DMS79 (cell line): ENCODE measurements around the gene SPTBN1.

Experiments used
- DNase-seq: peaks from one replicate; lab custom pipeline; 2025; lab: John Stamatoyannopoulos, UW

SPTBN1 gene

GRCh38 chr2:54656863-54657262 is 200.7 kb downstream of the SPTBN1 start:
- no peak for DNase-seq

GRCh38 chr2:54657664-54658083 is 201.5 kb downstream of the SPTBN1 start:
- DNase-seq = no peak

- no peak for DNase-seq
Measured at GRCh38 chr2:54658564-54659071, 202.5 kb downstream of the SPTBN1 start.

GRCh38 chr2:54659527-54659926 is 203.4 kb downstream of the SPTBN1 start:
- DNase-seq = no peak

- DNase-seq = no peak
Measured at GRCh38 chr2:54660752-54661151, 204.6 kb downstream of the SPTBN1 start.

- no peak for DNase-seq
Measured at GRCh38 chr2:54663424-54664030, 207.4 kb downstream of the SPTBN1 start.

GRCh38 chr2:54664238-54664786 is 208.2 kb downstream of the SPTBN1 start:
- no peak for DNase-seq

GRCh38 chr2:54665436-54665856 is 209.3 kb downstream of the SPTBN1 start:
- DNase-seq = no peak

GRCh38 chr2:54666131-54666633 is 210.1 kb downstream of the SPTBN1 start:
- DNase-seq = no peak

GRCh38 chr2:54666634-54667265 is 210.6 kb downstream of the SPTBN1 start:
- no peak for DNase-seq

GRCh38 chr2:54667266-54667639 is 211.1 kb downstream of the SPTBN1 start:
- DNase-seq = no peak

- DNase-seq = no peak
Measured at GRCh38 chr2:54667726-54668650, 211.9 kb downstream of the SPTBN1 start.

- no peak for DNase-seq
Measured at GRCh38 chr2:54668711-54669110, 212.6 kb downstream of the SPTBN1 start.

GRCh38 chr2:54669677-54670484 is 213.8 kb downstream of the SPTBN1 start:
- no peak for DNase-seq

GRCh38 chr2:54670485-54671009 is 214.4 kb downstream of the SPTBN1 start:
- no peak for DNase-seq

- no peak for DNase-seq
Measured at GRCh38 chr2:54671010-54671409, 214.9 kb downstream of the SPTBN1 start.

- DNase-seq = no peak
Measured at GRCh38 chr2:54671875-54672589, 215.9 kb downstream of the SPTBN1 start.

GRCh38 chr2:54672590-54673456 is 216.7 kb downstream of the SPTBN1 start:
- DNase-seq = no peak

- no peak for DNase-seq
Measured at GRCh38 chr2:54673501-54673998, 217.4 kb downstream of the SPTBN1 start.
